ENCODE measurements around the gene DGCR8.
"Not testable (repeated sequence)": the region's sequence is repeated elsewhere in the genome, so short reads cannot be mapped to it uniquely, and the experiment has no call there.

DGCR8 gene

GRCh38 chr22:20065896-20066616 lies 14.0 kb upstream of the DGCR8 start:
- in situ Hi-C loops (cut with MboI; ENCODE audit: low sequenced_read_pairs) = no loop called here

- in situ Hi-C loops (cut with MboI; ENCODE audit: low sequenced_read_pairs) = no loop called here
Measured at GRCh38 chr22:20066617-20067383, 13.2 kb upstream of the DGCR8 start.

- in situ Hi-C loops (cut with MboI; ENCODE audit: low sequenced_read_pairs) = not testable (repeated sequence)
Measured at GRCh38 chr22:20067384-20067682, 12.7 kb upstream of the DGCR8 start.

GRCh38 chr22:20068640-20069039 lies 11.4 kb upstream of the DGCR8 start:
- in situ Hi-C loops (cut with MboI; ENCODE audit: low sequenced_read_pairs) = no loop called here

GRCh38 chr22:20069331-20070042 lies 10.6 kb upstream of the DGCR8 start:
- in situ Hi-C loops (cut with MboI; ENCODE audit: low sequenced_read_pairs) = no loop called here

GRCh38 chr22:20071524-20071972 lies 8.5 kb upstream of the DGCR8 start:
- in situ Hi-C loops (cut with MboI; ENCODE audit: low sequenced_read_pairs) = no loop called here

- in situ Hi-C loops (cut with MboI; ENCODE audit: low sequenced_read_pairs) = no loop called here
Measured at GRCh38 chr22:20076627-20077172, 3.3 kb upstream of the DGCR8 start.

GRCh38 chr22:20080445-20080775 lies 369 bp downstream of the DGCR8 start:
- in situ Hi-C loops (cut with MboI; ENCODE audit: low sequenced_read_pairs) = no loop called here

- in situ Hi-C loops (cut with MboI; ENCODE audit: low sequenced_read_pairs) = no loop called here
Measured at GRCh38 chr22:20080776-20081654, 974 bp downstream of the DGCR8 start.

- in situ Hi-C loops (cut with MboI; ENCODE audit: low sequenced_read_pairs) = no loop called here
Measured at GRCh38 chr22:20083157-20083890, 3.3 kb downstream of the DGCR8 start.

- in situ Hi-C loops (cut with MboI; ENCODE audit: low sequenced_read_pairs) = no loop called here
Measured at GRCh38 chr22:20083891-20084546, 4.0 kb downstream of the DGCR8 start.

- in situ Hi-C loops (cut with MboI; ENCODE audit: low sequenced_read_pairs) = no loop called here
Measured at GRCh38 chr22:20084547-20085413, 4.7 kb downstream of the DGCR8 start.

GRCh38 chr22:20085651-20086050 lies 5.6 kb downstream of the DGCR8 start:
- in situ Hi-C loops (cut with MboI; ENCODE audit: low sequenced_read_pairs) = no loop called here

GRCh38 chr22:20086101-20086599 lies 6.1 kb downstream of the DGCR8 start:
- in situ Hi-C loops (cut with MboI; ENCODE audit: low sequenced_read_pairs) = no loop called here

GRCh38 chr22:20086763-20087162 lies 6.7 kb downstream of the DGCR8 start:
- in situ Hi-C loops (cut with MboI; ENCODE audit: low sequenced_read_pairs) = no loop called here

- in situ Hi-C loops (cut with MboI; ENCODE audit: low sequenced_read_pairs) = no loop called here
Measured at GRCh38 chr22:20087319-20088262, 7.5 kb downstream of the DGCR8 start.

GRCh38 chr22:20088263-20088648 lies 8.2 kb downstream of the DGCR8 start:
- in situ Hi-C loops (cut with MboI; ENCODE audit: low sequenced_read_pairs) = no loop called here

Data from HL-60/S4 (cell line).